Parathyroid adenoma (tissue), 2 donors: ENCODE data around the gene SNX4.
A peak's percentile ranks its signal among the peaks of the same experiment; 100 is the strongest.

Experiments used
- H2AFZ ChIP-seq: fragments of 300-600 bp; sonication (generic); one replicate; pipeline ENCODE4 v1.7.0; 2017; ENCODE audit warnings: antibody characterized with exemption, mild to moderate bottlenecking
- H3K27ac ChIP-seq: fragments of 300-600 bp; sonication (generic); one replicate; pipeline ENCODE4 v1.7.0; 2017
- H3K27me3 ChIP-seq: fragments of 300-600 bp; sonication (generic); one replicate; pipeline ENCODE4 v1.7.0; 2017; ENCODE audit warnings: low read length; ENCODE audit not compliant: control insufficient read depth, insufficient read depth
- H3K36me3 ChIP-seq: fragments of 300-600 bp; sonication (generic); one replicate; pipeline ENCODE4 v1.7.0; 2017; ENCODE audit warnings: low read length; ENCODE audit not compliant: control insufficient read depth, insufficient read depth
- H3K4me1 ChIP-seq: fragments of 300-600 bp; sonication (generic); one replicate; pipeline ENCODE4 v1.7.0; 2017; ENCODE audit warnings: control low read depth
- H3K4me2 ChIP-seq: fragments of 300-600 bp; sonication (generic); one replicate; pipeline ENCODE4 v1.7.0; 2017; ENCODE audit warnings: low read length
- H3K4me3 ChIP-seq: fragments of 300-600 bp; sonication (generic); one replicate; pipeline ENCODE4 v1.7.0; 2017; ENCODE audit warnings: low read depth, low read length
- H3K79me2 ChIP-seq: fragments of 300-600 bp; sonication (generic); one replicate; pipeline ENCODE4 v1.7.0; 2017; ENCODE audit warnings: control low read depth
- H3K9ac ChIP-seq: fragments of 300-600 bp; sonication (generic); one replicate; pipeline ENCODE4 v1.7.0; 2017; ENCODE audit warnings: mild to moderate bottlenecking
- H3K9me3 ChIP-seq: fragments of 300-600 bp; sonication (generic); one replicate; pipeline ENCODE4 v1.7.0; 2017; ENCODE audit warnings: low read length; ENCODE audit not compliant: control insufficient read depth
- CTCF ChIP-seq: fragments of 300-600 bp; sonication (generic); IDR thresholded peaks from one replicate; pipeline ENCODE4 v1.7.0; 2017; ENCODE audit warnings: antibody characterized with exemption, mild to moderate bottlenecking
- donor health status: primary hyperparathyroidism.

Gene SNX4

GRCh38 chr3:125403789-125404188, 116.2 kb downstream of the SNX4 start:
- H3K36me3 ChIP-seq, result no peaks in the 10 kb centered on the region
- H3K27me3 ChIP-seq, result no peaks in the 10 kb centered on the region
- no peaks in the 10 kb centered on the region for H3K4me1 ChIP-seq
- H3K4me2 ChIP-seq, result no peak overlapping the region
- no peak overlapping the region for H3K27ac ChIP-seq
- no peaks in the 10 kb centered on the region for H3K9me3 ChIP-seq
- no peak for TF ChIP-seq CTCF
- no peak overlapping the region for H2AFZ ChIP-seq
- no peak overlapping the region for H3K9ac ChIP-seq
- no peak overlapping the region for H3K4me3 ChIP-seq
- H3K79me2 ChIP-seq, result no peaks in the 10 kb centered on the region

GRCh38 chr3:125402639-125403038, 117.4 kb downstream of the SNX4 start:
- H3K27ac ChIP-seq, result no peak overlapping the region
- H3K79me2 ChIP-seq, result no peaks in the 10 kb centered on the region
- H3K36me3 ChIP-seq, result no peaks in the 10 kb centered on the region
- no peak for TF ChIP-seq CTCF
- H2AFZ ChIP-seq, result peak overlapping the region; percentile 65
- no peaks in the 10 kb centered on the region for H3K4me1 ChIP-seq
- H3K9me3 ChIP-seq, result no peaks in the 10 kb centered on the region
- H3K9ac ChIP-seq, result no peak overlapping the region
- no peak overlapping the region for H3K4me3 ChIP-seq
- no peak overlapping the region for H3K4me2 ChIP-seq
- H3K27me3 ChIP-seq, result no peaks in the 10 kb centered on the region

GRCh38 chr3:125401402-125401801, 118.6 kb downstream of the SNX4 start:
- Histone ChIP-seq H3K79me2 (no peaks in the 10 kb centered on the region), H3K9me3 (no peaks in the 10 kb centered on the region), H3K4me2 (no peak overlapping the region), H3K27ac (no peak overlapping the region), H3K4me3 (no peak overlapping the region), H3K9ac (no peak overlapping the region), H3K27me3 (no peaks in the 10 kb centered on the region), H2AFZ (no peak overlapping the region), H3K4me1 (no peaks in the 10 kb centered on the region), H3K36me3 (no peaks in the 10 kb centered on the region)
- no peak for TF ChIP-seq CTCF

GRCh38 chr3:125398952-125399351, 121.0 kb downstream of the SNX4 start:
- Histone ChIP-seq H3K36me3 (no peaks in the 10 kb centered on the region), H3K4me3 (no peak overlapping the region), H3K9me3 (no peaks in the 10 kb centered on the region), H3K9ac (no peak overlapping the region), H2AFZ (no peak overlapping the region), H3K27ac (no peak overlapping the region), H3K4me2 (no peak overlapping the region), H3K27me3 (no peaks in the 10 kb centered on the region), H3K79me2 (no peaks in the 10 kb centered on the region), H3K4me1 (no peaks in the 10 kb centered on the region)
- no peak for TF ChIP-seq CTCF
